ENCODE data around the gene HOXA4. TPM values are rescaled to one million over a fixed set of nuclear protein-coding genes. Genes with fewer than 3 reads are reported as not detected.

Gene HOXA4
- total RNA-seq, 4 donors from 2014 or later: 1.3 to 2.9 (median 2.0) TPM

GRCh38 chr7:27166531-27167505 lies 36.3 kb upstream of the HOXA4 start:
- peak overlapping the region; percentile 28 for H3K4me3 ChIP-seq (ENCODE audit: low read depth, poor library complexity, severe bottlenecking)
- no peak for DNase-seq (ENCODE audit: low spot score in 2 of 2)
- intact Hi-C loops (cut with DNase I; ENCODE audit: low total_unique reads): loop anchor here (5.0 to 10.0 kb wide), 2 partner anchors 962 to 1310 kb away; partner anchors contain the start of genes CBX3 and HNRNPA2B1
- TF ChIP-seq, protein P1, sequence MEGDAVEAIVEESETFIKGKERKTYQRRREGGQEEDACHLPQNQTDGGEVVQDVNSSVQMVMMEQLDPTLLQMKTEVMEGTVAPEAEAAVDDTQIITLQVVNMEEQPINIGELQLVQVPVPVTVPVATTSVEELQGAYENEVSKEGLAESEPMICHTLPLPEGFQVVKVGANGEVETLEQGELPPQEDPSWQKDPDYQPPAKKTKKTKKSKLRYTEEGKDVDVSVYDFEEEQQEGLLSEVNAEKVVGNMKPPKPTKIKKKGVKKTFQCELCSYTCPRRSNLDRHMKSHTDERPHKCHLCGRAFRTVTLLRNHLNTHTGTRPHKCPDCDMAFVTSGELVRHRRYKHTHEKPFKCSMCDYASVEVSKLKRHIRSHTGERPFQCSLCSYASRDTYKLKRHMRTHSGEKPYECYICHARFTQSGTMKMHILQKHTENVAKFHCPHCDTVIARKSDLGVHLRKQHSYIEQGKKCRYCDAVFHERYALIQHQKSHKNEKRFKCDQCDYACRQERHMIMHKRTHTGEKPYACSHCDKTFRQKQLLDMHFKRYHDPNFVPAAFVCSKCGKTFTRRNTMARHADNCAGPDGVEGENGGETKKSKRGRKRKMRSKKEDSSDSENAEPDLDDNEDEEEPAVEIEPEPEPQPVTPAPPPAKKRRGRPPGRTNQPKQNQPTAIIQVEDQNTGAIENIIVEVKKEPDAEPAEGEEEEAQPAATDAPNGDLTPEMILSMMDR (IDR thresholded peaks at IDR 0.05): no peak
- TF ChIP-seq POLR2A (IDR thresholded peaks at IDR 0.05): no peak
- WGBS, 2 donors: 17 to 21% methylated on average over 47 of the region's 50 CpGs

- H3K4me3 ChIP-seq (ENCODE audit: low read depth, poor library complexity, severe bottlenecking): peak overlapping the region; percentile 28
- TF ChIP-seq POLR2A (IDR thresholded peaks at IDR 0.05): no peak
- TF ChIP-seq, protein P1 (IDR thresholded peaks at IDR 0.05): no peak
- 13 to 19% methylated on average over 20 to 34 of the region's 46 CpGs for WGBS, 2 donors
- DNase-seq (ENCODE audit: low spot score in 2 of 2): no peak
- intact Hi-C loops (cut with DNase I; ENCODE audit: low total_unique reads): loop anchor here (5.0 to 10.0 kb wide), 2 partner anchors 961 to 1309 kb away; partner anchors contain the start of genes CBX3 and HNRNPA2B1
Observed at GRCh38 chr7:27165996-27166530, 35.5 kb upstream of the HOXA4 start.

GRCh38 chr7:27165089-27165995 lies 34.8 kb upstream of the HOXA4 start, which contains the start of gene HOXA9:
TSS of gene HOXA9 (minus strand) at chr7:27165537. CDS start at chr7:27165457, 80 bp downstream.
- TF ChIP-seq, protein P1 (IDR thresholded peaks at IDR 0.05): no peak
- TF ChIP-seq POLR2A (IDR thresholded peaks at IDR 0.05): no peak
- intact Hi-C loops (cut with DNase I; ENCODE audit: low total_unique reads): loop anchor here (5.0 to 10.0 kb wide), 2 partner anchors 961 to 1308 kb away; partner anchors contain the start of genes CBX3 and HNRNPA2B1
- WGBS, 2 donors: 1% methylated on average over 60 to 61 of the region's 82 CpGs
- peak; percentile 94 to 98 for DNase-seq (ENCODE audit: low spot score in 2 of 2)
- H3K4me3 ChIP-seq (ENCODE audit: low read depth, poor library complexity, severe bottlenecking): peak within 1 kb of the TSS; percentile 54

GRCh38 chr7:27164367-27165088 lies 34.0 kb upstream of the HOXA4 start:
- TF ChIP-seq, protein P1 (IDR thresholded peaks at IDR 0.05): no peak
- TF ChIP-seq POLR2A (IDR thresholded peaks at IDR 0.05): no peak
- 1% methylated on average over 46 to 47 of the region's 47 CpGs for WGBS, 2 donors
- H3K4me3 ChIP-seq (ENCODE audit: low read depth, poor library complexity, severe bottlenecking): peak overlapping the region; percentile 54
- no peak for DNase-seq (ENCODE audit: low spot score in 2 of 2)
- intact Hi-C loops (cut with DNase I; ENCODE audit: low total_unique reads): loop anchor here (5.0 to 10.0 kb wide), 3 partner anchors 797 to 1307 kb away; partner anchors contain the start of genes CBX3 and HNRNPA2B1
